ENCODE results near the gene AGAP1. TPM values are rescaled to one million over a fixed set of nuclear protein-coding genes. Genes with fewer than 3 reads are reported as not detected.

Gene AGAP1
- total RNA-seq, 4 donors from 2014 or later: 33.7 to 55.2 (median 37.5) TPM

DNA sequence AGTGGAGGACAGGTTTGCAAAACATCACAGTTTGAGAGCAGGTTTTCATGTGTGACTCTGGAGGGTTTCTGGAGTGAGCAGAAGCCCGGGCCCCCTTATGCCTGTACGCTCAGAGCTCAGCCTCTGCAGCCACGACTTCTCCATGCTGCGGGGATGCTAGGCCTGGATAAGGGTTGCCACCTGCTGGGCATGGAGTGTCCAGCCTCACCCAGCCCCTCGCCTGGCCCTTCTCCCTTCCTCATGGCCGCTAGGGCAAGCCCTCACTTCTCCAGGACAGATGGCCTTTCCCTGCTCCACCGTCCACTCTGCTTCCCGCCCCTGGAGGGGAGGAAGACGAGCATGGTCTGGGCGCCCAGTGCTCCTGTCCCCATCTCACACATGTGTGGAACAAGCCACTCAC is 355.6 kb downstream of the AGAP1 start:
- no peak overlapping the region for H3K4me3 ChIP-seq
- peaks cover 0 to 8% of the 10 kb centered on the region in 2 donors for H3K36me3 ChIP-seq
- H3K9me3 ChIP-seq: no peaks in the 10 kb centered on the region
- peaks cover 0 to 5% (median 0%) of the 10 kb centered on the region in 3 donors for H3K4me1 ChIP-seq
- 88 to 97% methylated on average over 7 of the region's 10 CpGs for WGBS, 2 donors (ENCODE audit: low coverage in 1 of 2)
- no peaks in the 10 kb centered on the region for H3K27me3 ChIP-seq
- TF ChIP-seq POLR2AphosphoS5 (IDR thresholded peaks at IDR 0.05) (no peak), EP300 (IDR thresholded peaks at IDR 0.05) (no peak), POLR2A (IDR thresholded peaks at IDR 0.05) (no peak), CTCF (IDR thresholded peaks at IDR 0.05) (no peak)
- ATAC-seq: no peak
- H3K27ac ChIP-seq: no peak overlapping the region

- H3K9me3 ChIP-seq: no peaks in the 10 kb centered on the region
- ATAC-seq: no peak
- no peaks in the 10 kb centered on the region for H3K27me3 ChIP-seq
- peaks cover 0 to 5% (median 0%) of the 10 kb centered on the region in 3 donors for H3K4me1 ChIP-seq
- TF ChIP-seq POLR2AphosphoS5 (IDR thresholded peaks at IDR 0.05) (no peak), POLR2A (IDR thresholded peaks at IDR 0.05) (no peak), EP300 (IDR thresholded peaks at IDR 0.05) (no peak), CTCF (IDR thresholded peaks at IDR 0.05) (no peak)
- H3K36me3 ChIP-seq: peaks cover 0 to 8% of the 10 kb centered on the region in 2 donors
- no peak overlapping the region for H3K27ac ChIP-seq
- no peak overlapping the region for H3K4me3 ChIP-seq
- 62 to 94% methylated on average over 2 to 3 of the region's 5 CpGs for WGBS, 2 donors (ENCODE audit: low coverage in 1 of 2)
Observed at GRCh38 chr2:235850289-235850688, 356.4 kb downstream of the AGAP1 start.

- peaks cover 0 to 8% of the 10 kb centered on the region in 2 donors for H3K36me3 ChIP-seq
- ATAC-seq: no peak
- H3K27ac ChIP-seq: no peak overlapping the region
- no peaks in the 10 kb centered on the region for H3K9me3 ChIP-seq
- WGBS, 2 donors (ENCODE audit: low coverage in 1 of 2): 88% methylated on average over 3 of the region's 13 CpGs; no CpG with 5 or more reads in 1 of the 2 donors
- H3K4me3 ChIP-seq: no peak overlapping the region
- H3K4me1 ChIP-seq: peaks cover 0 to 5% (median 0%) of the 10 kb centered on the region in 3 donors
- TF ChIP-seq POLR2AphosphoS5 (IDR thresholded peaks at IDR 0.05) (no peak), CTCF (IDR thresholded peaks at IDR 0.05) (no peak), POLR2A (IDR thresholded peaks at IDR 0.05) (no peak), EP300 (IDR thresholded peaks at IDR 0.05) (no peak)
- H3K27me3 ChIP-seq: no peaks in the 10 kb centered on the region
Observed at GRCh38 chr2:235850771-235851551, 357.1 kb downstream of the AGAP1 start.

DNA sequence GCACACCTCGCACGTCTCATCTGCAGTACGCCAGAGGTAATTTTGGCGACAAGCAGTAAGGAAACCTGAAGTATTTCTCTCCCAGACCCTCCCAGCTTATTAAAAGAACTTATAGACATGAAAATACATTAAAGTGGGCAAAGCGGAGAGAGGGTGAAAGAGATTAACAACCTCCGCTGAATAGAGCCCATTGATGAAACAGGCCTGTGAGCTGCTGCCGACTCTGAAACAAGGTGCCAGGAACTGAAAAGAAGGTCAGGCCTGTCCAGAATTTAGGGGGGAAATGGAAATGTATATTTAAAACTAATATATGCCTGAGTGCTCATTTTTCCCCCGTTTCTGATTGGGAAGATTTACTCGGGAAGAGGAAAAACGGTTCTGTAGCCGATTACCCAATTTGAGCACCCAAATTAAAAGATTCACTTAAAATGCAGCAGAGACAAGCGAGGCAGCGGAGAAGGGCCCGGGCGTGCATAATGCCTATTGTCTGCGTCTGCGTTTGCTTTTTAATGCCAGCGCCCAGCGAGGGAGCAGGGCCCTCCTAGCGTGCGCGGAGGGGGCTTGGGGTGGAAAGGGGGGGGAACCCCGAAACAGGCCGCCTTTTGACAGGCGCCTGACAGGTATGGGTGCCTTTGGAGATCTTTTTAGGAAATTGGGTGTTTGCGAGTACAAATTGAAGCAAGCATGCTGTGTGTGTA is 358.1 kb downstream of the AGAP1 start:
- Histone ChIP-seq H3K27me3 (no peaks in the 10 kb centered on the region), H3K4me3 (no peak overlapping the region), H3K36me3 (peaks cover 0 to 8% of the 10 kb centered on the region in 2 donors), H3K4me1 (peaks cover 0 to 5% (median 0%) of the 10 kb centered on the region in 3 donors), H3K27ac (no peak overlapping the region), H3K9me3 (no peaks in the 10 kb centered on the region)
- 85 to 88% methylated on average over 16 to 24 of the region's 26 CpGs for WGBS, 2 donors (ENCODE audit: low coverage in 1 of 2)
- ATAC-seq: no peak
- TF ChIP-seq CTCF (IDR thresholded peaks at IDR 0.05) (no peak), POLR2AphosphoS5 (IDR thresholded peaks at IDR 0.05) (no peak), EP300 (IDR thresholded peaks at IDR 0.05) (no peak), POLR2A (IDR thresholded peaks at IDR 0.05) (no peak)
